NCI-H128 (cell line): ENCODE results near the gene MSANTD7.
"Not testable (repeated sequence)": the region's sequence is repeated elsewhere in the genome, so short reads cannot be mapped to it uniquely, and the experiment has no call there.

Experiments used
- DNase-seq: peaks from one replicate; lab custom pipeline; 2025; ENCODE audit not compliant: unreplicated experiment; lab: John Stamatoyannopoulos, UW

Gene MSANTD7

GRCh38 chr10:14837757-14838581 lies at the start of gene MSANTD7, which contains the start of the genes CDNF and HSPA14:
Gene MSANTD7, plus strand, starts transcription at chr10:14838306. Its CDS starts 3,979 bp downstream, at chr10:14842285.
Gene CDNF, minus strand, starts transcription at chr10:14838037. Its CDS starts 91 bp downstream, at chr10:14837946.
Gene HSPA14, plus strand, starts transcription at chr10:14838306. Its CDS starts 97 bp downstream, at chr10:14838403.
- DNase-seq: peak; percentile 96

GRCh38 chr10:14798636-14799035 lies 39.5 kb upstream of the MSANTD7 start:
- DNase-seq: no peak

DNA sequence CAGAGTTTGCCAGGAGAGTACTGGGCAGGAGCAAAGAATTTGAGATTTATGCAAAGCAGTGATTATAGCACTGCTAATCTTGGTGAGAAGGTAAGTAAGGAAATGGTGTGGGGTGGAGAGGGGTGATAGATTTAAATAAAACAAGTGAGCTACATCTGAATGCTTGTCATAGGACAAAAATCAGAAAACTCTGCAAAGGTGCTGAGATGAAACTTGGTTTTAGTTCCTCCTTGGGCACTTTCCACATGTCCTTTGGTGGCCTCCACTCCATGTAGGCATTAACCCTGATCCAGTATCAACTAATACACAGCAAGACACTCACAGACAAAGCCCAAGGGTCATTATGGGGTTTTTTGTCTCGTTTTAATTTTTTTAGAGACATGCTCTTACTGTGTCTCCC lies 37.7 kb upstream of the MSANTD7 start:
- DNase-seq: no peak

GRCh38 chr10:14801723-14802122 lies 36.4 kb upstream of the MSANTD7 start:
- DNase-seq: no peak

GRCh38 chr10:14803827-14804226 lies 34.3 kb upstream of the MSANTD7 start:
- DNase-seq: no peak

GRCh38 chr10:14806318-14806717 lies 31.8 kb upstream of the MSANTD7 start:
- DNase-seq: no peak

- DNase-seq: no peak
Measured at GRCh38 chr10:14810969-14811953, 26.8 kb upstream of the MSANTD7 start.

GRCh38 chr10:14812271-14812670 lies 25.8 kb upstream of the MSANTD7 start:
- DNase-seq: no peak

GRCh38 chr10:14815681-14816080 lies 22.4 kb upstream of the MSANTD7 start:
- DNase-seq: no peak

DNA sequence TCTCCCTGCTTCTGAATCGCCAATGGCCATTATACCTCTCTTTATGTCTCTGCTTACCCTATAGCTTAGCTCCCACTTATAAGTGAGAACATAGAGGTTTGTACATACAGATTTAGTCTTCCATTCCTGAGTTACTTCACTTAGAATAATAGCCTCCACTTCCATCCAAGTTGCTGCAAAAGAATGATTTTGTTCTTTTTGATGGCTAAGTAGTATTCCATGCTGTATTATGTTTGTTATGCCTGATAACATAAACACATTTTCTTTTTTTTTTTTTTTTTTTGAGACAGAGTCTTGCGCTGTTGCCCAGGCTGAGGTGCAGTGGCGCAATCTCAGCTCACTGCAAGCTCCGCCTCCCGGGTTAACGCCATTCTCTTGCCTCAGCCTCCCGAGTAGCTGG lies 21.4 kb upstream of the MSANTD7 start:
- DNase-seq: not testable (repeated sequence)

DNA sequence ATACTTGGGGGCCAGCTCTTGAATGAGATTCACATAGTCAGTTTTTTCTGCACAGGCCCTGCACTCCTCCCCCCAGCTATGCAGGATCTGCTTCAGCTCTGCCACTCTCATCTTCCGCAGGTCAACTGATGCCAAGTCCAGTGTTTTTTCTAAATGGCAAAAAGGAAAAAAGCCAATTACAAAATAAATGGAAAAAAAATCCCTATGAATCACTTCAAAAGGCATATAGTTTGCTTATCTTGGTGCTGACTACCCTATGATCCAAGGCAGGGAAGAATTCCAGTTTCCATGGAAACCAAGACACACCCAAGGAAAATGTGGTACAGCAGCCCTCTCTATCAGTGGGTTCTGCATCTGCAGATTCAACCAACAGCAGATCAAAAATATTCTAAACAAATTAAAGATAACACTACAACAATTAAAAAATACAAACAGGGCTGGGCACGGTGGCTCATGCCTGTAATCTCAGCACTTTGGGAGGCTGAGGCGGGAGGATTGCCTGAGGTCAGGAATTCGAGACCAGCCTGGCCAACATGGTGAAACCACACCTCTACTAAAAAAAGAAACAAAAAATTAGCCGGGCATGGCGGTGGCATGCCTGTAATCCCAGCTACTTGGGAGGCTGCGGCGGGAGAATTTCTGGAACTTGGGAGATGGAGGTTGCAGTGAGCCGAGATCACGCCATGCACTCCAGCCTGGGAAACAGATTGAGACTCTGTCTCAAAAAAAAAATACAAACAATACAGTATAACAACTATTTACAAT lies 17.9 kb upstream of the MSANTD7 start:
- no peak for DNase-seq

DNA sequence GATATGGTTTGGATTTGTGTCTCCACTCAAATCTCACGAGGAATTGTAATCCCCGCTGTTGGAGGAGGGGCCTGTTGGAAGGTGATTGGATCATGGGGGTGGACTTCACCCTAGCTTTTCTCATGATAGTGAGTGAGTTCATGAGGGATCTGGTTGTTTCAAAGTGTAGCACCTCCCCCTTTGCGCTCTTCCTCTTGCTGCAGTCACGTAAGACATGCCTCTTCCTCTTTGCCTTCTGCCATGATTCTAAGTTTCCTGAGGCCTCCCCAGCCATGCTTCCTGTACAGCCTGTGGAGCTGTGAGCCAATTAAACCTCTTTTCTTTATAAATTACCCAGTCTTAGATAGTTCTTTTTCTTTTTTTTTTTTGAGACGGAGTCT lies 17.3 kb upstream of the MSANTD7 start:
- DNase-seq: no peak

DNA sequence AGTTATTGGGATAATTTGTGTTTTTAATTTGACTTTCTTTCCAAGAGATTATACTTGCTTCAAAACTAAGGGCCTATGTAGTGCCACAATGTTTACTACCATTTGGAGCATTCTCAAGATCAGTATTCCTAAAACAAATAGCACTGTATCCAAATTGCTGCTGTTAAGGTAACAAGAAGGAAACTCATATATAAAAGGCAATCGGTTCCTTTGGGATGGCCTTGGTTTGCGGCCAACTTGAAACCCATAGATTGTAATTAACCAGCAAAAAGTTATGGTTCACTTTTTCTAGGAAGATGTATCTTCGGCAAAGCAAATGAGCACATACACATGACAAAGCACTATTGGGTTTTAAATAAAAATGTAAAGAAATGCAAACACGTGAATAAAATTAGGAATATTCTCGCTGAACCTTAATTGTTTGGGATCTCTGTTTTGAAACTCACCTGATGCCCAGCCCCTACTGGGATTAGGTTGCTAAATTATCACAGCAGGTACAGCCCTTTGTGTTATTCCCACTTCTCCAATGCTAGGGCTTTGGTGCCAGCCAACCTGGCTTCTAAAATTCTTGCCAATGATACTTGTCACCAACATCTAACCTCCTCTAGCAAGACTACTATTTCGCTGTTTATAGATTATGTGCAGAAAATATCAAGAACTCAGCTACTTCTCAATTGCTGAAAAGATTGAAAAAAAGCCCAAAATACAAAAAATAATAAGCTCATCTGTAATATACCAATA lies 16.3 kb upstream of the MSANTD7 start:
- DNase-seq: no peak

DNA sequence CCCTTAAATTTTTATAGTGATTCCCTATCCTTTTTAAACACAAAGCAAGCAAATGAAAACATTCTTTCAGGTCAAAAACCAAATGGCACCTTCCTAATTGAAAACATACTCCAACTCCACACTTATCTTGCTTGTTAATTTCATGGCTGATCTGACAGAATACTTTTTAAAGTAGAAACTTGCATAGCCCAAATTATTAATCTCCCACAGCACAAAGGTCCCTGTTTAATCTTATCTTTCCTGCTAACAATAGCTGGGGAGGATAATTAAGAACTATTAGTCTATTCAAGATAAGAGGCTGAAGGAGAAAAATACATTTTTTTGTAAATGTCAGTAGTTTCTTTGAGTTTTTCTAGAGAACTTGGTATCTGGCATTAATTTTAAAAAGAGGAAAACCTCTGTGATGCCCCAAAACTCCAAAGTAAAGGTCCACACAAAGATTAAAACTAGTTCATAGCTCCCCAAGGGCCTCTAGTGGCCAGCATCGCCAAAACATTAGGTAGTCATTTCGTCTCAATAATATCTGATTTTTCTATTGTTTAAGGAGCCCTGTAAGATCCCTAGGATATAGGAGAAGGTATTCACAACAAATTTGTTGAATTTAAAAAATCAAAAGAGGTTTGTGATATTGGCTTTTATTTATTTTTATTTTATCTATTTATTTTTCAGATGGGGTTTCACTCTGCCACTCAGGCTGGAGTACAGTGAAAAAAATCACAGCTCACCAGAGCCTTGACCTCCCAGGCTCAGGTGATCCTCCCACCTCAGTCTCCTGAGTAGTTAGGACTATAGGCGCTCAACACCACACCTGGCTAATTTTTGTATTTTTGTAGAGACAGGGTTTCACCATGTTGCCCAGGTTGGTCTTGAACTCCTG lies 15.0 kb upstream of the MSANTD7 start:
- DNase-seq: no peak

DNA sequence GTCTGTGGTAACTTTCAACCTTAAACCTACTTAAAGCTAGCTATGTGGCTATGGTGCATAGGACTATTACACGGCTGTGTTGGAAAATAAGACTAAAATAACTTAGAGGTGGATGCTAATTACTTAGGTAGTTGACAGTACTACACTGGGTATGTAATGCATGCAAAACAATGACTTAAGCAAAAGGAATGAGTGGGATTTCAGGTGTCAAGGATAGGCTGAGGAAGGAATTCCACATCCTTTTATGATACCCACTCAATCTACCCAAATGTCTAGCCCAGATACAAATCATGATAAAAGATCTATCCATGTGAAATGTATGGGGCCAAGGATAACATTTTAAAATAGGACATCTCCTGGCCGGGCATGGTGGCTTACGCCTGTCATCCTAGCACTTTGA lies 14.1 kb upstream of the MSANTD7 start:
- DNase-seq: no peak

DNA sequence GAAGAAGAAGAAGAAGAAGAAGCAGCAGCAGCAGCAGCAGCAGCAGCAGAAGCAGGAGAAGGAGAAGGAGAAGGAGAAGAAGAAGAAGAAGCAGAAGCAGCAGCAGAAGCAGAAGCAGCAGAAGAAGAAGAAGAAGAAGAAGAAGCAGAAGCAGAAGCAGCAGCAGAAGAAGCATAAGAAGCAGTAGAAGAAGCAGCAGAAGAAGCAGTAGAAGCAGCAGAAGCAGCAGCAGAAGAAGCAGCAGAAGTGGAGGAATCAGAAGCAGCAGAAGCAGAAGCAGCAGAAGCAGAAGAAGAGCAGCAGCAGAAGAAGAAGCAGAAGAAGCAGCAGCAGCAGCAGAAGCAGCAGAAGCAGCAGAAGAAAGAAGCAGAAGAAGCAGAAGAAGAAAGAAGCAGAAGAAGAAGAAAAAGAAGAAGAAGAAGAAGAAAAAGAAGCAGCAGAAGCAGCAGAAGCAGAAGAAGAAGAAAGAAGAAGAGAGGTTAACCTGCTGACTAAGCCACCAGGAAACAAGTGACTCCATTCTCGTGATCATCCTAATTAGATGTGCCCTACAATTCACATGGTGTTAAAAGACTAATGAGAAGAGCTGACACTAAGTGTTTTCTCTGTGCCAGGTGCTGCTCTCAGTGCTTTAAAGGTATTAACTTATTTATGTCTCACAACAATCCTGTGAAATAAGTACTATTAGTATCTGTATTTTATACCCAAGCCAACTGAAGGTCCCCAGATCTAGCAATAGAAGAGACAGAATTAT lies 11.9 kb upstream of the MSANTD7 start:
- no peak for DNase-seq

DNA sequence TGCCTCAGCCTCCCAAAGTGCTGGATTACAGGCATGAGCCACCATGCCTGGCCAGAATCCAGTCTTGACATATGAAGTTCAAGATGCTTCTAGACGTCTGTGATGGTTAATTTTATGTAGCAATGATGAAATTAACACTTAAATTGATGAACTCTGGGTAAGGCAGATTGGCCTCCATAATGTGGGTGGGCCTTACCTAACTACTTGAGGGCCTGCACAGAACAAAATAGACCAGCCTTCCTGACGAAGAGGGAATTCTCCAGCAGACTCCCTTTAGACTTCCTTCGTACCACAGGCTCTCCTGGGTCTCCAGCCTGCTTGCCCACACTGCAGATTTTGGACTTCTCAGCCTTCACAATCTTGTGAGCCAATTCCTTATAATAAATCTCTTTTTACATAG lies 5.0 kb upstream of the MSANTD7 start:
- DNase-seq: no peak

DNA sequence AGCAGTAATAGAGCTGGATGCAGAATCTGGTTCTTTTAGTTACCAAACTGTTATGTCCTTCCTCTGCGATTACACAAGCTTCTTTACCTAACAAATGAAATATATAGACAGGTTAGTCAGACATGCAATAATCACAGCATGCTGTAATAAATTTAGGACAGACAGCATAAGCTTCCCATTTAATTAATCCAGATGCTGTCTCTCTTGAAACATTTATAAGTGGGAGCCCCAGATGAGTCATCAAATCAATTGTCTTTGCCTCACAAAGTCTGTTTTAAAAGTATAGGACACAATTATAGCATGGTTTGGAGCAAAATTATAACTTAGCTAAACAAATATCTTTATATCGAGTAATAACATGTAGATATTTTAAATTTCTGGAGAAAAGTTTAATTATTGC lies 1.9 kb upstream of the MSANTD7 start:
- no peak for DNase-seq
